AG08396 (cell line): ENCODE results near the gene MAP2K6.

Experiments used
- DNase-seq: peaks from one replicate; pipeline ENCODE4 v3.0.0; 2012; ENCODE audit warnings: low spot score, mixed read lengths

MAP2K6 gene

DNA sequence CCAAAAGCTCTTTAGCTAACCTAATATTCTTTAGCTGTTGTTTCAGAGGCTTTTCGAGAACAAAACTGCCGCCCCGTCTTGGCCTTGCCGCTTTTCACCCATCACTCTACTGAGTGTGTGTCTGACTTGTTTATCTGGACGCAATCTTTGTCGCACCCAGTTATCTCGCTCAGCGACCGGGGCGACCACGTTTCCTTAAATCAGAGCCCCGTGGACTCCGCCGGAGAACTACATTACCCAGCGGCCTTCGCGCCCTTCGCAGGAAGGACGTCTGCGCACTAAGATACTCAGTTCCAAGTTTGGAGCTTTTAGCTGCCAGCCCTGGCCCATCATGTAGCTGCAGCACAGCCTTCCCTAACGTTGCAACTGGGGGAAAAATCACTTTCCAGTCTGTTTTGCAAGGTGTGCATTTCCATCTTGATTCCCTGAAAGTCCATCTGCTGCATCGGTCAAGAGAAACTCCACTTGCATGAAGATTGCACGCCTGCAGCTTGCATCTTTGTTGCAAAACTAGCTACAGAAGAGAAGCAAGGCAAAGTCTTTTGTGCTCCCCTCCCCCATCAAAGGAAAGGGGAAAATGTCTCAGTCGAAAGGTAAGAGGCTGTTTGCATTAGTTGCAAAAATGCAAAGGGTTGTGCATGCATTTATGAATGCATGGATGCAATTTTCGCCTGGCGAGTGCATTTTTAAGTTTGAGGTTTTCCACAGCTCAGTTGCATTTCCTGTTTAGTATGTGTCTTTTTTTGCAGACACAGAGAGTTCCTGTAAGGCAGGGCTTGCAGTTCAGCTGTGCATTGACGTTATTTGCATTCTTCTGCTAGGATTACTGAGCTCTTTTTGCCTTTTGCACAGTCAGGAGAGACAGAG, at the start of gene MAP2K6:
MAP2K6 (plus strand) TSS at position 290 of the 867 bp plus-strand sequence; CDS start at position 578, 288 bp downstream.
- DNase-seq = peak; percentile 77

DNA sequence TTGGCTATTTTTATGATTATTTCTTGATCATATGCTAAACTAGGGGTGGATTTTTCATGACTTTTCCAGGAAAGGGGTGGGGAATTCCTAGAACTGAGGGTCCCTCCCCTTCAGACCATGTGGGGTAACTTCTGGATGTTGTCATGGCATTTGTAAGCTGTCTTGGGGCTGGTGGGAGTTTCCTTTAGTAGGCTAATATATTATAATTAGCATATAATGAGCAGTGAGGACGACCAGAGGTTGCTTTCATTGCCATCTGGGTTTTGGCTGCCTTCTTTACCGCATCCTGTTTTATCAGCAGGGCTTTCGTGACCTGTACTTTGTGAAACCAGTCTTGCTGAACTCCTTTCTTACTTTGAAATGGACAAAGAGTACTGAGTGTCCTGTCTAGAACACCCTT, 47.2 kb upstream of the MAP2K6 start:
- DNase-seq = no peak

DNA sequence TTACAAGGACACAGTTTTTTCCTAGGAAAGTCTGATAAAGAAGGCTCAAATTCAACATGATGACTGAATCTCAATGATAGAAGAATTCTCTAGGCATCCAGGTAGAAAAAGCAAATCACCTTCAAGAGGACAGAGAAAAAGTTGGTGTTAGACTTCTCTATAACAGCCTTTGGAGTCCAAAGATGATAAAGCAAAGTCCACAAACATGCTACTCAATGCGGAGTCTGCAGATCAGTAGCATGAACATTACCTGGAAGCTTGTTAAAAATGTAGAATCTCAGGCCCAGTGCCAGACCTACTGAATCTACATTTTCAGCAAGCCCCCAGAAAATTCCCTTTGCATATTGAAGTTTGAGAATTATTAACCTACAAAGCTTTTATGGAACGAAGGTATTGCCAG, 41.4 kb upstream of the MAP2K6 start:
- no peak for DNase-seq

DNA sequence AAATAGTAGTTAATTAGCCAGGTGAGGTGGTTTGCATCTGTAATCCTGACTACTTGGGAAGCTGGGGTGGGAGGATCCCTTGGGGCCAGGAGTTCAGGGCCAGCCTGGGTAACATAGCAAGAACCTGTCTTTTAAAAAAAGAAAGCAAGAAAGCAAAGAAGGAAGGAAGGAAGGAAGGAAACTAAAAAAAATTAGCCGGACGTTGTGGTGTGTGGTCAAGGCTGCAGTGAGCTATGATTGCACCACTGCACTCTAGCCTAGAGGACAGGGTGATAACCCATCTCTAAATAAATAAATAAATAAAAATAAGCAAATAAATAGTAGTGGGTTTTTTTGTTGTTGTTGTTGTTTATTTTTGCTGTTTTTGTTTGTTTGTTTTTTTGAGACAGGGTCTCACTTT, 39.3 kb upstream of the MAP2K6 start:
- DNase-seq = no peak

DNA sequence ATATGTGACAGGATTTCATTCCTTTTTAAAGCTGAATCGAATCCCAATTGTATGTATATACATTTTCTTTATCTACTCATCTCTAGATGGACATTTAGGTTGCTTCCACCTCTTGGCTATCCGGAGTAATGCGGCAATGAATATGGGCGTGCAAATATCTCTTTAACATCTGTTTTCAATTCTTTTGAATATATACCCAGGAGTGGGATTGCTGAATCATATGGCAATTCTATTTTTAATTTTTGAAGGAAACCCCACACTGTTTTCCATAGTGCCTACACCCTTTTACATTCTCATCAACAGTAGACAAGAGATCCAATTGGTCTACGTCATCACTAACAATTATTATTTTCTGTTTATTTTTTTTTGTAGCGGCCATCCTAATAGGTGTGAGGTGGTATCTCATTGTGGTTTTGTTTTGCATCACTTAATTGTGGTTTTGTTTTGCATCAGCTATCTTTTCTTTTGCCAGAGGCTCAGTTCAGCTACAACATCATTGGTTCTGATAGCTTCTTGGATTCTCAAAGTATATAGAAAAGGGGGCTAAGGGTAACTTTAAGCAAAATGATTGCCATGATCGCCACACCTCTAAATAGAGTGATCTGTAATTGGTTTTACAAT, 25.6 kb upstream of the MAP2K6 start:
- no peak for DNase-seq

DNA sequence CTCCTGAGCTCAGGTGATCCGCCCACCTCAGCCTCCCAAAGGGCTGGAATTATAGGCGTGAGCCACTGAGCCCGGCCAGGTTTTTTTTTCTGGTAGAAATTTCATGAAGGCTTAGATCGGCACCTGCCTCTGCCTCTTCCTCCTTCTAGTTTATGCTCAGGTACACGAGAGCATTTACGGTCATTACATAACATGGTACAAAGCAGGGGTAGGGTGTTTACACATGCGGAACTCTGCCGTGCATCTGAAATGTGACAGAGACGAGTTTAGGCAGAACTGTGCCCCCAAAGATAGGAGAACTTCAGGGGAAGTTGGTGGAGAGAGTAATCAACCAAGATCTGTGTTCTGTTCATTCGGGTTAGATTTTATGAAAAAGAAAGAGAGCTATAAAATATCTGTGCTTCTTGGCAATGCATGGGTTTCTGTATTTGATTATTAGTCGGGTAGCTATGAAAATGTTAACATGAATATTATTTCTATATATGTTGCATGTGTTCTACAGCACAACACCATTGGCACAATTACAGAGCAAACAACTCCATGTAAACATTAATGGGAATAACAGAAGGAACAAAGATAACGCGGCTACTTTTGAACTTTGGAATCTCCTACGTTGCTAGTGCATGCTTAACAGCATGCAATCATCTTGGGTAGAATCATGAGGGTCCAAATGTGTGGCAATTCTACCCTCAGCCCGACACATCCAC, 23.5 kb upstream of the MAP2K6 start:
- DNase-seq = no peak

DNA sequence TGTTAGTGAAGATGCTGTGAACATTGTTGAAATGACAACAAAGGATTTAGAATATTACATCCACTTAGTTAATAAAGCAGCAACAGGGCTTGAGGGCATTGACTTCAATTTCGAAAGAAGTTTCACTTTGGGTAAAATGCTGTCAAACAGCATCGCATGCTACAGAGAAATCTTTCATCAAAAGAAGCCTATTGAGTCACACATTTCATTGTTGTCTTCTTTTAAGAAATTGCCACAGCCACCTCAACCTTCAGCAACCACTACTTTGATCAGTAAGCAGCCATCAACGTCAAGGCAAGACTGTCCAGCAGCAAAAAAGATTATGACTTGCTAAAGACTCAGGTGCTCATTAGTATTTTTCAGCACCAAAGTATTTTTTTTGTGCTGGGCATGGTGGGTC, 13.2 kb upstream of the MAP2K6 start:
- no peak for DNase-seq

DNA sequence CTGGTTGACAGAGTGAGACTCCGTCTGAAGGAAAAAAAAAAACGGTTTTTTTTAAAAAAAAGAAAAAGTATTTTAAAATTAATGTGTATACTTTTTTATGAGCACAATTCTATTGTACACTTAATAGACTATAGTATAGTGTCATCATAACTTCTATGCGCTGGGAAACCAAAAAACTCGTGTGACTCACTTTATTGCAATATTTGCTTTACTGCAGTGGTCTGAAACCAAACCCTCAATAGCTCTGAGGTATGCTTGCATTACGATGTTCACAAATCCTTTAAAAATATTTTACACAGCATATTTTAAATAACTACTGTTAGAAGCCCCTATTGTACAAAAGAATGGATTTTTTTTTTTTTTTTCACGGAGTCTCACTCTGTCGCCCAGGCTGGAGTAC, 12.4 kb upstream of the MAP2K6 start:
- no peak for DNase-seq

DNA sequence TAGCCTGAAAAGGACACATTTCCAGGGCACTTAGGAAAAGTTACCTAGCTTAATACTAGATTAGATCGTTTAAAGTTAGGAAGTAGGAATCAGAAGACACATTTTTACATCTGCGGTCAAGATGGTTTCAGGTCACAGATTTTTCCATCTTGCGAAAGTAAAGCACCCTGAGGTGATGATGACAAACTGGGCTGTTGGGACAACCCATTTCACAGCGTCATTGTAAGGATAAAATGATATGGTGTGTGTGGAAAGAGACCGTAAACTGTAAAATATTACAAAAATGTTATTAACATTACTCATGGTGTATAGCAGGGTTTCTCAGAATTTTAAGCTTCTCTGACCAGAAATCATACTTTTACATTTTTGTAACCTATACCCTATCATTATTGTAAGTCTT, 10.1 kb upstream of the MAP2K6 start:
- DNase-seq = no peak

DNA sequence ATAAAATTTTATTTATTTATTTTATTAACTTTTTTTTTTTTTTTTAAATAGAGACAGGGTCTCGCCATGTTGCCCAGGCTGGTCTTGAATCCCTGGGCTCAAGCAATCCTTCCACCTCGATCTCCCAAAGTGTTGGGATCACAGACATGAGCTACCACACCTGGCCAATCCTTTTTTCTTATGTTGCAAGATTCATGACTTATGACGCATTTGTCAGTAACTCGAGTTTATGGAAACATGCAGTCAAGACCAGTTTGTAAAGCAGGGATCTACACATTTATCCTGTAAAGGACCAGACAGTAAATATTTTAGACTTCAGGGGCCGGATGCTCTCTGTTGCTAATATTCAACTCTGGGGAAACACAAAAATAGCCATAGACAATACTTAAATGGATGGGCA, 9.4 kb upstream of the MAP2K6 start:
- DNase-seq = no peak

DNA sequence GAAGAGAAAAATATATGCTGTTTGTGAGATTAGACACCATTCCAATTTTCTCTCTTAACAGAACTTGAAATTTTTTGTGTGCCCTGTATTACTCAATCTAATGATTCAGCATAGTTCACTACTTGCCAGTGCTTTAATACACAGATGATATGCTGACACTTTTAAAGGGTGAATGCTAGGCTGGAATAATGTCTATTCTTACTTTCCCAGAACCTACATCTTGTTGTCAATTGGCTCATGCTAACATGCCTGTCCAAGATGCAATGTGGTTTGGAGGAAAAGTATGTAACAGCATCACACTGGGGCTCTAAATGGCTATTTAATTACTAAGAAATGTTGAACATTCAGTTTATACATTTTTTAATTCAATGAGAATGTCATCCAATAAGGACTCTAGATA, 7.6 kb upstream of the MAP2K6 start:
- no peak for DNase-seq

DNA sequence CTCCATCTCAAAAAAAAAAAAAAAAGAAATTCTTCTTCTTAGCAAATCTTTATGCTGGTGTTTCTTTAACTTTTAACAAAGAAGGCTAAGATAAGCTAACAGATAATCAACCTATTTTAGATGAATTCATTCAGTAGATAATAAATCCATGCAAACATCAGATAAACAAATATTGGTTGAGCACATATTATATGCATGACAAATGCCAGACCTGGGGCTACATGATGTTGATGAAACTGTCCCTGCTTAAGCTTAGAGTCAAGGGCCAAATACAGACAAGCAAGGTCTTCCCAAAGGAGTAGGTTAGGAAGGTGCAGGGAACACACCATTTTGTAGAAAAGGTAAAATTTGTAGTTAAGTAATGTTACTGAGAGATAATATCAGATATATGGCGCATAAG, 6.7 kb upstream of the MAP2K6 start:
- no peak for DNase-seq

DNA sequence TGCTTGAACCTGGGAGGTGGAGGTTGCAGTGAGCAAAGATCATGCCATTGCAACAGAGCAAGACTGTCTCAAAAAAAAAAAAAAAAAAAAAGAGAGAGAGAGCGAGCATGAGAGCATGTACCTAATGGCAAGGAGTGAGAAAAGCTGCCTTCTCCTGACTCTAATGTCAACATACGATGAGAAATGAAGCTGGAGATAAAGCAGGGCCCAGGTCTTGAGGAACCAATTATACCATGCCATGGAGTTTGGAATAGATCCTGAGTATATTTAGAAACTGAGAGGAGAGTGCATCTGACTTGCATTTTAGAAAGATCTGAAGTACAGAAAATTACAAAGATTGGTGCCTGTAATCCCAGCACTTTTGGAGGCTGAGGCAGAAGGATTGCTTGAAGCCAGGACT, 3.8 kb upstream of the MAP2K6 start:
- DNase-seq = no peak

DNA sequence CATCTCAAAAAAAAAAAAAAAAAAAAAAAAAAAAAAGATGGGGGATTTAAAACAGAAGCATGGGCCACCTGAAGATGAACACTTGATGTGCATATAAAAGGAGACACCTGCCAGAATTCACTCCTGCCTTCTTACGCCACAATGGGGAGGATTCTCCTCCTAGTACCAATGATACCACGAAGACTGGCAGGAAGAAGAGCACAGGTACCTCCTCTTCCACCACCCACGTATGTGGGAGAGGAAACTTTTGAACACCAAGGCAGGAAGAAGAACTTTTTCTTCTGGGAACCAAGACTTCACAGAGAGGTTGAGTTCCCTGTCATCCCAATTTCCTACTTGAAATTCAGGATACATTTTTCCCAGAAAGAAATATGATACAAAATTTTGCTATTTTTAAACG, 2.7 kb upstream of the MAP2K6 start:
- no peak for DNase-seq

DNA sequence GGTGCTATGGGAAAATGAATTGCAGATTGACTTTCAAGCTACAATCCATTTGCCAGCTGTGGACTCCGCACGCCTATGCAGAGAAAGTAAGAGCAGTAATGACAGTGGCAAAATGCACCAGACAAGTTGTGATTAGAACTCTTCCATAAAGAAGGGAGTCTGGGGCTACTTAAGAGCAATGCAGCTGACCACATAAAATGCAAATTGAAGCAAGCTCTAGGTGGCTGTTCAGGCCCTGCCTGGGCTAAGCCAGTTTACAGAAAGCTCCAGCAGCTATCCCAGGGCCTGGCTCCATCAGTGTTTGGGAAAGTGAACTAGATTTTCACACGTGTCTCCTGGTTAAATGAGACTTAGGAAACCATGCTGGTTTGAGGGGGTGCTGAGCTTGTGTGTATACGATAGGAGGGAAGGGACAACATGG, 2.2 kb upstream of the MAP2K6 start:
- no peak for DNase-seq

DNA sequence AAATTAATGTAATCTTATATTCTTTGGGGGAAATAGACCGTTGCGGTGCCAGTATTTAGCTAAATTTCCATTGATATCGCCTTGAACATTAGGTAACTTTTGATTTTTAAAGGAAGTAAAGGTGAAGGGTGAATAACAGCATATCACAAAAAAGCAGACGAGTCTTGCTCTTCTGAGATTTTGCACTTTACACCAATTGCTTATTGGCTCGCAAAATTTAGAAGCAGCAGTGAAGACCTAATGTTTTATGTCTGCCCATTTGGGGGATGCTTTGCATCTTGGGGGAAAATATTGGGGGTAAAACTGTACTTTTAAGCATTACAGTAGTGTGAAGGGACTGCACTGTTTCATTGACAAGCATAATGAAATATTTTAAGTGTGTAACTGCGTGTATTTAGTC, 934 bp downstream of the MAP2K6 start:
- DNase-seq = no peak

DNA sequence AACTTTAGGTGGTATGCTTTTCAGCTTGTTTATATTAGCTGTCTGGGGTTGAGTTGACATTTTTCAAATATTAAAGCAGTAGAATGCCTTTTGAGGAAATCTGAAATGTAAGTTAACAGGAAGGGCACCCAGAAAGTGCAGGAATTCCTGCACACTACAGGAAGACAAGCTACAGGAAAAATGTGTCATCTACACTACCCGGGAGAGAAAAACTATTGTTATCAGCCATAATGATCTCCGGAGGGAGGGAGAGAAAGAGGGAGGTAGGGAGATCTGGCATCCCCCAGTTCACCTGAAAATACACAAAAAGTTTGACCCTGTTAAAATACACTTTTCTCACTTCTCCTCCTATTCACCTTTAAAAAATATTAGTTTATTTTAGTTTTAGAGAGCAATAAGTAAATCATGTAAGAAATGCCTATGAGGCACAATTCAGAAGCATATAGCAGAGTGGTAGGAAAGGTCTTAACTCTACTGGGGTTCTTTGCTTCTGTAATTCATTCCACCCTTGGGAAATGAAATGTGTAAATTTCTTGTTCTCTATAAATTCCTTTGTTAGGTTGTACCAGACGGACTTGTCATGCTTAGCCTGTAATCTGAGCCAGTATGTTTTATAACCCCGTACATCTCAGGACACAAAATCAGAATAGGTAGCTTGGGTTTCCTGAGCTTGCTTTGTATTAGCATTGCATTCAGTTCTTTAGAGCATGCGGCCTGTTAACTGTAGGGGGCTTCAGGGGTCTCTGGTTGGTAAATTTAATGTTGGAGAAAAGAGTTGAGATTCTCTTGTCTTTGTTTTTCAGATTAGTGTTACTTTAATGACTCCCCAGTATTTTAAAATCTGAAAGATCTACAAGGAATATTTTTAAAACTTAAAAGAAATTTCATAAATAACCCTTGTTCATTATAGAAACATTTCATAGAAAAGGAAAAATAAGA, 3.3 kb downstream of the MAP2K6 start:
- DNase-seq = no peak

DNA sequence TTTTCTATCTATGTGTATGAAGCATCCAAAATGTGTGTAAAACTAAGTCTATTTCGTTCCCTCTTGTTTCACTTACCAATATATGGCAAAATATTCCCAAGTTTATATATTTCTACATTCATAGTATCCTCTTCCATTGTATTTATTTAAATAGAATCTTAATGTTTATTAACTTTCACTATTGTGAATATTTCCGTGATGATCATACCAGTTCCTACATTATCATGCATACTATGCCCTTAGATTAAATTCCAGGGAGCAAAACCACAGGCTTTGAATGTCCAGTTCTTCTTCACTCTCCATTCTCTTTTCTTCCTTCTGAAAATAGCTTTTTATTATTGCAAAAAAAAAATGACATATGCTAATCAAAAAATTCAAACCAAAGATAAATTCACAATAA, 4.0 kb downstream of the MAP2K6 start:
- DNase-seq = no peak

DNA sequence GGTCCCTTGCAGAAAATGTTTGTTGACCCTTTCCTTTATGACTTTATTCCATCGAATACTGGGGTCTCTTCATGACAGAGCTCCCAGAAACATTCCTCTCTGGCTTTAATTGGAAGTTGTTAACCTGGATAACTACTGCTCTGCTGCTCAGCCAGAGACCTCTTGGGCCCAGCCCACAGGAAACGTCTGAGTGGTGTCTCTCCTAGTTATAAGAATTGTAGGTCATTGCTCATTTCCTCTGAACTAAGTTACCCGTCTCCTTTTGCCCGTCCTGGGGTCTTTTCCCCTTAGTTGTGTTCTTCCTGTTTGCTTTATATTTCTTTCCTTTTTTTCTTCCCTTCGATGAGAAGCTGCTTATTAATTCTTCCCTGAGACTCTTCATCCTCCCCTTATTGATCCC, 9.0 kb downstream of the MAP2K6 start:
- no peak for DNase-seq

DNA sequence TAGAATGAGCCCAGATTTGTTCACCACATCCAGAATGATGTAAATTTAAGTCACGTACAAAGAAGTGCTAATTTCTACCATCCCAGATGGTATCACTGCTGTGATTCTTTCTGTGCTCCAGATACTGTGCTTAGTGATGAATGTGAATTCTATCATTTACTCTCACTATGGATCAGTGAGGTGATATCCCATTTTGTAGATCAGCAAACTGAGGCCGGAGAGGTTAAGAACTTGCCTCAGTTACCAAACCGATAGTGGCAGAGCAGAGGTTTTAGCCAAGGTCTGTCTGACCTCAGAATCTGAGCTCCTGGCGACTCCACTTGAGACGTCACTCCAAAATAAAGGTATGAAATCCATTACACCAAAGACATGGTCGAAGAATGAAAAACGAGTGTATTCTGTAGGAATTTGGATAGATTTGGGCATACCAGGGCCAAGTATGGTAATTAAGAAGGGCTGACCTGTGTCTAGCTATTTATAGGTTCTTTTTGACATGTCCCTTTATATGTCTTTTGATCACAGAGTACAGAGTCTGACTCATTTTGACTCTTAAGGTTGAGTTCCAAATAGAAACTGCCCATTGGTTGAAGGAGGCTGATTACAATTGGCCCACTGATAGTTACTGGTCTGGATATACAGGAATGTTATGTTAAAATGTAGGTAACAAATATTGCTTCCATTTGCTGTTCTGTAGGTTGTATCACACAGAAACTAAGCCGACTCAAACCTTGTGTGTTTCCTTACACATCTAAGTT, 10.0 kb downstream of the MAP2K6 start:
- no peak for DNase-seq

DNA sequence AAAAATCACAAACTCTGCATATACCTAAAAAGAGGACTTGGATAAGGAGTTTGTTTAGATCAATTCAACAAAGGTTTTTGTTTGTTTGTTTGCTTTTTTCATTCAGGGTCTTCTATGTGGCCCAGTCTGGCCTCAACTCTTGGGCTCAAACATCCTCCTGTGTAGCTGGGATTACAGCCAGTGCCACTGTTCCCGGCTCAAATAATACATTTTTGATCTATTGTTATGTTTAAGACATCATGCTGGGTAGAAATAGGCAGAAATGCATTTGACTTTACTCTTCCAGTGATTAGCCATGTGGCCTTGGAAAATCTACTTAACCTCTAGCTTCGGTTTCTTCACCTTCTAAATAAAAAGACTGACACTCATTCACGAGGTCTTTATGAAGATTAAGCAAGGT, 11.5 kb downstream of the MAP2K6 start:
- no peak for DNase-seq
